ENCODE measurements around the gene MFSD12.

MFSD12 gene

DNA sequence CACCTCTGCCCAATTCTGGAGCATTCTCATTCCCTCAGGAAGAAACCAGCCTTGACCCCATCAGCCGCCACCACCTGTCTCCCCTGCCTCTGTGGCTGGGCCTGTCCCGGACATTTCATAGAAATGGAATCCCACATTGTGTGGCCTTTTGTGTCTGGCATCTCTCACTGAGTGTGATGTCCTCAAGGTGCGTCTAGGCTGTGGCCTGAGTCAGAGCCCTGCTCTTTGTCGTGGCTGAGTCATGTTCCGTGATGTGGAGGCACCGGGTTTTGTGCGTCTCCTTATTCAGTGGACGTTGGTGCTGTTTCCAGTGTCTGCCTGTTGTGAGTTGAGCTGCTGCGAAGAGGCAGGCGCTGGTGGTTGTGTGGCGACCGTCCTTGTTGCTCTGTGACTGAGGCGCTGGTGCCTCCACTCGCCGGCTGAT, 47.8 kb downstream of the MFSD12 start:
- TF ChIP-seq, protein P1, sequence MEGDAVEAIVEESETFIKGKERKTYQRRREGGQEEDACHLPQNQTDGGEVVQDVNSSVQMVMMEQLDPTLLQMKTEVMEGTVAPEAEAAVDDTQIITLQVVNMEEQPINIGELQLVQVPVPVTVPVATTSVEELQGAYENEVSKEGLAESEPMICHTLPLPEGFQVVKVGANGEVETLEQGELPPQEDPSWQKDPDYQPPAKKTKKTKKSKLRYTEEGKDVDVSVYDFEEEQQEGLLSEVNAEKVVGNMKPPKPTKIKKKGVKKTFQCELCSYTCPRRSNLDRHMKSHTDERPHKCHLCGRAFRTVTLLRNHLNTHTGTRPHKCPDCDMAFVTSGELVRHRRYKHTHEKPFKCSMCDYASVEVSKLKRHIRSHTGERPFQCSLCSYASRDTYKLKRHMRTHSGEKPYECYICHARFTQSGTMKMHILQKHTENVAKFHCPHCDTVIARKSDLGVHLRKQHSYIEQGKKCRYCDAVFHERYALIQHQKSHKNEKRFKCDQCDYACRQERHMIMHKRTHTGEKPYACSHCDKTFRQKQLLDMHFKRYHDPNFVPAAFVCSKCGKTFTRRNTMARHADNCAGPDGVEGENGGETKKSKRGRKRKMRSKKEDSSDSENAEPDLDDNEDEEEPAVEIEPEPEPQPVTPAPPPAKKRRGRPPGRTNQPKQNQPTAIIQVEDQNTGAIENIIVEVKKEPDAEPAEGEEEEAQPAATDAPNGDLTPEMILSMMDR (IDR thresholded peaks at IDR 0.05): no peak

DNA sequence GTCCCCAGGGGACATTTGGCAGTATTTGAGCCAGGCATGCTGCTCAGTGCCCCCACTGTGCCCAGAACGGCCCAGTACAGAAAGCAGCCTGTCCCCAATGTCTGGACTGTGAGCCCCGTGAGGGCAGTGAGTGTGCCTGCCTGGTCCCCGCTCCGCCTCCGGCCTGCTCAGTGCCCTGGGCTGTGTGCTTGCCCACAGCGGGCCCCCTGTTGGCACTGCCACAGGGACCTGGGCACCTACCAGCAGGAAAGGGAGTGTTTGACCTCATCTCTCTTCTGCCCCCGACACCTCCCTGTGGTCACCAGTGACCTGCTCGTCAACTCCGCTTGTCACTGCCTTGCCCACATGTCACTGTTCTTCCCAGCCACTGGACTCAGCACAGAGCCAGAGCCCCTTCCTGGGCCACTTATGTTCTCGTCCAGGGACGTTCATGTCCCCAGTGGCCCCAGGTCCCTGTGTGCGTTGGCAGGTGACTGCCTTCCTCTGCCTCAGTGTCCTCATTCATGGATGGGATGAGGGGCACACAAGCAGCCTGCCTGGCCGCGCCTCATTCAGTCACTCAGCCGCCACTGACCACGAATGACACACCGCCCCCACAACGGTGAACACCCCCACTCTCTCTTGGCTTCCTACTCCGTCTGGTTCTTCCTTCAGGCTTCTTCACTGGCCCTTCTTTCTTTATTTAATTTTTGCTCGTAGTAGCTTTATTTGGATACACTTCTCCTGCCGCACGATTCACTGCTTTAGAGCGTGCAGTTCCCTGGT, 48.4 kb downstream of the MFSD12 start:
- TF ChIP-seq, protein P1 (IDR thresholded peaks at IDR 0.05): no peak

DNA sequence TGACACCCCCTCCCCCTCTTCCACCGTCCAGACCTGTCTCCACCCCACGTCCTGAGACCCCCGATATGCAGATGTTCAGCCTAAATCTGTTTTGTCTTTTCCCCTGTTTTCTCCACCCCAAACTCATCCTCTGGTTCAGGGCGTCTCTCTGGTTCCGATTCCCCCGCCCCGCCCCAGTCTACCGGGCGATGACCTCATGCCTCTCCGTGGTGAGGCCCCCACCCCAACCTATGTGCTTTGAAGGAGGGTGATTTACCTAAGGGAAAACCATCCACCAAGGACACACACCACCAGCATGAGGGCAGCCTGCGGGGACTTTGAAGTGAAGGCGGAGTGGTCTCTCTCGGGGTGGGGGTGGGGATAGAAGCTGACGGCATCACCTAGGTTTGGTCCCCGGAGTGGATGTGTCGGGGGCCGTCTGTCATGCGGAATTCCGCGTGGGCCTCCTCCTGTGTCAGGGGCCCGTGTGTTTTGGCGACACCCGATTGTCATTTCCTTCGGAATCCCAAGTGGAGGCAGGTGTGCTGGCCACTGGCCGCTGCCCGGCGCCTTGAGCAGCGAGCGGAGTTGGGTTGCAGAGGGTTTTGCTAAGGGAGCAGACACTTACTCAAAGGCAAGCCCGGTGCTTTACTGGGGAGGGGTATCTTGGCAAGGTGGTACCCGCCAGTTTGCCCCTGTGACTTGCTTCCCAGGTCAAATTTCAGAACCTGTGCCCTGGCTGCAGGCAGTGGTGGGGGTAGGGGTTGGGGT, 49.8 kb downstream of the MFSD12 start:
- TF ChIP-seq, protein P1 (IDR thresholded peaks at IDR 0.05): no peak

DNA sequence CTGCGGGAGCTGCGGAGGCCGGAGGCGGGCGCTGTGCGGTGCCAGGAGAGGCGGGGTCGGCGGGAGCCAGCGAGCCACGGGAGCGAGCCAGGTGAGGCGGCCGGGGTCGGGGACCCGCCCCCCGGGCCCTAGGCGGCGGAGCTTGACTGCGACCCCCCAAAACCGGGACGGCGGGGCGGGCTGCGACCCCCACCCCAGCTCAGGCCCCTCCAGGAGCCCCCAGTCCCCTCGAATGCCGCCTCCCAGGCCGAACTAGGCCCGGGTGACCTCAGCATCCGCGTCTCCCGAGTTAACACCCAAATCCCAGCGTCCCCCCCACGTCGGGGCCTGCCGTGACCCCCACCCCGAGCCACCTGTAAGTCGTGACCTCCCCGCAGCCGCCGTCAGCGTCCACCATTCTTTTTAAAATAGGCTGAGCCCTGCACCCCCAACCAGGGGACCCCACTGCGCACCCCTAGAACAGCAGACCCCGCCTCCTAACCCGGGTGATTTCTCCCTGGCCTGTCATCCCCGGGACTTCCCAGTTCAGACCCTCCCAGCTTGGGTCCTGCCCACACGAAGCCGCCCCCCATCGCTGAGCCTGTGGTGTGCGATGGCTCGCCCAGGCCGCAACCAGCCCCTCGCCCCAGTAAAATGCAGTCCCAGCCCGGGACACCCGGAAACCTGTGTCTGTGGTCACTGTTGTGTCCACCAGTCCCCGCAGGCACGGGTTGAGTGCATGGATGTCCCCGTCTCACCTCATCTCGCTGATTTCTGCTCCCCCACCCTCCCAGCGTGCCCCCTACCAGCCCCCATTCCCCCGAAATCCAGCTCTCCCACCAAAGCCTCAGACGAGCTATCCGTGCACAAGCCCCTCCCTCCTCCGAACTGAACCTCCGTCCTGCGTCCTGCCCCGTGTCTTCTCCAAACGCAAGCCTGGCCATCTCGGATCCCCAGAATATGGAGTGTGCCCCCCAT, 50.7 kb downstream of the MFSD12 start:
- TF ChIP-seq, protein P1 (IDR thresholded peaks at IDR 0.05): no peak

DNA sequence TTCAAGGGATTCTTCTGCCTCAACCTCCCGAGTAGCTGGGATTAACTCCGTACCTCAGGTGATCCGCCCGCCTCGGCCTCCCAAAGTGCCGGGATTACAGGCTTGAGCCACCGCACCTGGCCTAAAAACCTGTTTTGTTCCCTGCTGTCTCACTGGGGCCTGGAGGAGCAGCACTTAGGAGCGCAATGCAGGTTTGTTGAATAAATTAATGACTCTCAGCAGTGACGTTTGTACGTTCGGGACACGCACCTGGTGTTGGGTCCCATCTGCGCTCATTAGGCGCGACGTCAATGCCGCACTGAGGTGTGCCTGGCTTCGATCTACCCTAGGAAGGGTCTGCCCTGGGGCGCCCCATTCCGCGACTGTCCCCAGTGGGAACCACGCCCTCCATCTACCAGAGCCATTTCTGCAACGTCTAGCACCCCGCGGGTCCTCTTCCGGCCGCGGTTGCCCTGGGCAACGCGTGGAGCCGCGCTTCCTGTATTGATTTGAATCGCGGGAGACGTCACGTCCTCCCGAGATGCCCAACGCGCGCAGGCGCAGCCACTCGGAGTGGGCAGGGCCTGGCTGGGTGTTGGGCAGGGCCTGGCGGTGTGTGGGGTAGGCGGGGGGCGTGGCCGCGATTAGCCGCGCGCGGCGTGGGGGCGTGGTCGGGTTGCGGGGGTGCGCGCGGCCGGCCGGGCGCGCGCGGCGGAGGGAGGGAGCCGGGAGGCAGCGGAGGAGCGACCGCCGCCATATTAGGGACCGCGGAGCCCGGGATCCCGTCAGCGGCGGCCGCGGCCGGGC, 51.6 kb downstream of the MFSD12 start, which contains the start of gene FZR1:
Gene FZR1 (plus strand): TSS at position 714 of the 786 bp plus-strand sequence. CDS start 16,679 bp downstream, outside the sequence.
- TF ChIP-seq, protein P1 (IDR thresholded peaks at IDR 0.05): no peak

DNA sequence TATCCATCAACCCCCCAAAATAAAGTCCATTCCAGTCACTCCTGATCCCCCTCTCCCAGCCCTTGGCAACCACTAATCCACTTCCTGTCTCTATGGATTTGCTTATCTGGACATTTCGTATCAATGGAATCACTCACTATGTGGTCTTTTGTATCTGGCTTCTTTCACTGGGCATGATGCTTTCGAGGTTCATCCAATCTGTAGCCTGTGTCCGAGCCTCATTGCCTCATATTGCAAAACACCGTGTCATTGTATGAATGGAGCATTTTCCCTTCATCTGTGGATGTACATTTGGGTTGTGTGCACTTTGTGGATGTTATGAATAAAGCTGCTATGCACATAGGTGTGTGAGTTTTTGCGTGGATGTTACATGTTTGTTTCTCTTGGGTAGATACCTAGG, 52.7 kb downstream of the MFSD12 start:
- TF ChIP-seq, protein P1 (IDR thresholded peaks at IDR 0.05): no peak

Data from LNCAP (cell line).